GM12891 (cell line): ENCODE results near the gene DYNC1LI2.
"Not testable (repeated sequence)": the region's sequence is repeated elsewhere in the genome, so short reads cannot be mapped to it uniquely, and the experiment has no call there.

Experiments
- DNase-seq: peaks from one replicate; pipeline ENCODE4 v3.0.0; 2011; ENCODE audit warnings: low spot score; ENCODE audit not compliant: insufficient read length
- FAIRE-seq: peaks from 2 replicates; lab custom pipeline; 2011; peaks lifted over from hg19 to GRCh38; lab: Jason Lieb, UNC
- PAX5 ChIP-seq: IDR thresholded peaks from 2 replicates; pipeline ENCODE4 v1.6.1; 2011; ENCODE audit warnings: low read length, moderate library complexity, mild to moderate bottlenecking; ENCODE audit not compliant: insufficient read depth, severe bottlenecking
- POLR2A ChIP-seq: IDR thresholded peaks from 2 replicates; pipeline ENCODE4 v1.6.1; 2011; ENCODE audit warnings: low read depth, low read length, control low read depth
- POLR2AphosphoS5 ChIP-seq: IDR thresholded peaks from 2 replicates; pipeline ENCODE4 v1.6.1; 2011; ENCODE audit warnings: low read depth, low read length, control low read depth
- POU2F2 ChIP-seq: IDR thresholded peaks from 2 replicates; pipeline ENCODE4 v1.6.1; 2011; ENCODE audit warnings: low read depth, mild to moderate bottlenecking, control low read depth, low read length, moderate library complexity
- SPI1 ChIP-seq: IDR thresholded peaks from 2 replicates; pipeline ENCODE4 v1.6.1; 2011; ENCODE audit warnings: low read depth, low read length, control low read depth
- TAF1 ChIP-seq: IDR thresholded peaks from 2 replicates; pipeline ENCODE4 v1.6.1; 2011; ENCODE audit warnings: low read depth, low read length, control low read depth

Gene DYNC1LI2

DNA sequence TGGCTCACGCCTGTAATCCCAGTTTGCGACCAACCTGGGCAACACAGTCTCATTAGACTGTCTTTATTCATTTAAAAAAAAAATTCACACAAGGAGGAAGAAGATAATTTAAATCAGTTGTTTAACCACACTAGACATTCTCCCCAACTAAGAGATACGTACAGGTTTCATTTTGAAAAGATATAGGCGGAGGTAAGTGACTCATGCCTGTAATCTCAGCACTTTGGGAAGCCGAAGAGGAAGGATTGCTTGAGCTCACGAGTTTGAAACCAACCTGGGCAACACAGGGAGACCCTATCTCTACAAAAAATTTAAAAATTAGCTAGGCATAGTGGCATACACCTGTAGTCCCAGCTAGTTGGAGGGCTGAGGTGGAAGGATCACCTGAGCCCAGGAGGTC is 60.2 kb downstream of the DYNC1LI2 start:
- no peak for FAIRE-seq
- no peak for DNase-seq
- TF ChIP-seq SPI1 (no peak), POLR2A (no peak), POU2F2 (no peak)

DNA sequence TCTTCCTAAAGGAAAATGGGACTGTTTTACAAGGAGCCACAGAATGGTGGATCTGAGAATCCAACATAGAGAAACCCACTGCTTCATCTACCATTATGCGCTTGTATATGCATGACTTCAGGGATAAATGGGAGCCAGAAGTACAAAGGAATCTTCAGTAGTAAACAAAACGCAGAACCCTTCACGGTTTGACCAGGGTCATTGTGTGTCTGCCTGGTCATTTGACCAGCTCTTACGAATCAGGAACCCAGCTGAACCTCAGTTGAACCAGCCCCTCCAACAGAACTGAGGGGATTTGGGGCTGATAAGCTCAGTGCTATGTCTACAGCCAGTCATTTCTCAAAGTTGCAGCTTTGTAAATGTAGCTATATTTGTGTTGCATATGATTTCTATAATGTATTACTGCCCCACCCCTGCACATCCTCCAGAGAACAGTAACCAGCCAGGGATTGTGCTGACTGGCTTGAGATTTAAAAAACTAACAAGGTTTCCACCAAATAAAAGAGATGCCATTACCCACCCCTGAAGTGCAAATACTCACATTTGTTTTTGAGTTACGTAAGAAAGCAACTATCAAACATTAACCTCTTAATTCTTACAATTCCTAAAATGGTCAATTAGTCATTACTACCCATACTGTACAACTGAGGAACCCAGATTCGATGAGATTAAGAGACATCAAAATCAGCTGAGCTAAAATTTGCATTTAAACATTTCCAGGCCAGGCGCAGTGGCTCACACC is 61.1 kb downstream of the DYNC1LI2 start:
- TF ChIP-seq POLR2AphosphoS5 (no peak), POU2F2 (no peak), SPI1 (no peak), POLR2A (no peak), PAX5 (no peak), TAF1 (no peak)

DNA sequence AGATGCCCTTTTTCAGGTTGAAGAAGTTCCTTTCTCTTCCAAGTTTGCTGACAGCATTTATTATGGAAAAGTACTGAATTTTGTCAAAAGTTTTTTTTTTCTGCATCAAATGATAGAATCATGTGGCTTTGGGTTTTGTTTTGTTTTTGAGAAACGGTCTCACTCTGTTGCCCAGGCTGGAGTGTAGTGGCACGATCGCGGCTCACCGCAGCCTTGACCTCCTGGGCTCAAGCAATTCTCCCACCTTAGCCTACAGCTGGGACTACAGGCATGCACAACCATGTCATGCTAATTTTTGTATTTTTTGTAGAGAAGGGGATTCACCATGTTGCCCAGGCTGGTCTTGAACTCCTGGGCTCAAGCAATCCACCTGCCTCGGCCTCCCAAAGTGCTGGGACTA is 62.1 kb downstream of the DYNC1LI2 start:
- TF ChIP-seq PAX5 (no peak), POLR2AphosphoS5 (no peak), POU2F2 (no peak), SPI1 (no peak), TAF1 (no peak), POLR2A (no peak)
- FAIRE-seq (no peak), DNase-seq (no peak)

More for the DNA sequence above, 61.1 kb downstream of the DYNC1LI2 start:
- DNase-seq (no peak), FAIRE-seq (no peak)

DNA sequence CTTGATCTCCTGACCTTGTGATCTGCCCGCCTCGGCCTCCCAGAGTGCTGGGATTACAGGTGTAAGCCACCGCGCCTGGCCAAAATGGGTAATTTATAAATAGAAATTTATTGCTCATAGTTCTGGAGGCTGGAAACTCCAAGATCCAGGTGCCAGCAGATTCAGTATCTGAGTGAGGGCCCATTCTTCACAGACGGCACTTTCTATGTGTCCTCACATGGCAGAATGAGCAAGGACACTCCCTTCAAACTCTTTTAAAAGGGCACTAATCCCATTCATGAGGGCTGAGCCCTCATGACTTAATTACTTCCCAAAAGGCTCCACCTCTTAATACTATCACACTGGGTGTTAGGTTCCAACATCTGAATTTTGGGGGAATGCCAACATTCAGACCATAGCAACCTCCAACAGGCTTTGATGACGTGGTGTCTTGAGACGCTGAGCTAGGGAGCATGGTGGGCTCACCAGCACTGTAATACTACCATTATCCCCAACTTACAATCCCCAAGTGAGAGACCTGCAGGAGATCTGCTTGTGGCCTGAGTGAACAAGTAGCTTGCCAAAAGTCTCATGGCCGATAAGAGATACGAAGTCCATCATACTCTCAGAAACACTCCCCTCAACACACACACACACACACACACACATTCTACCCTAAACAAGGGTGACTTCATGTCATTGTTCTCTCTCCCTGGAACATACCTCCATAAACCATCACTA is 63.3 kb downstream of the DYNC1LI2 start:
- DNase-seq (no peak), FAIRE-seq (no peak)
- no peak for TF ChIP-seq POLR2AphosphoS5
- no peak for TF ChIP-seq POU2F2
- TF ChIP-seq POLR2A = no peak
- TF ChIP-seq SPI1 = no peak
- TF ChIP-seq TAF1 = no peak
- TF ChIP-seq PAX5 = no peak

DNA sequence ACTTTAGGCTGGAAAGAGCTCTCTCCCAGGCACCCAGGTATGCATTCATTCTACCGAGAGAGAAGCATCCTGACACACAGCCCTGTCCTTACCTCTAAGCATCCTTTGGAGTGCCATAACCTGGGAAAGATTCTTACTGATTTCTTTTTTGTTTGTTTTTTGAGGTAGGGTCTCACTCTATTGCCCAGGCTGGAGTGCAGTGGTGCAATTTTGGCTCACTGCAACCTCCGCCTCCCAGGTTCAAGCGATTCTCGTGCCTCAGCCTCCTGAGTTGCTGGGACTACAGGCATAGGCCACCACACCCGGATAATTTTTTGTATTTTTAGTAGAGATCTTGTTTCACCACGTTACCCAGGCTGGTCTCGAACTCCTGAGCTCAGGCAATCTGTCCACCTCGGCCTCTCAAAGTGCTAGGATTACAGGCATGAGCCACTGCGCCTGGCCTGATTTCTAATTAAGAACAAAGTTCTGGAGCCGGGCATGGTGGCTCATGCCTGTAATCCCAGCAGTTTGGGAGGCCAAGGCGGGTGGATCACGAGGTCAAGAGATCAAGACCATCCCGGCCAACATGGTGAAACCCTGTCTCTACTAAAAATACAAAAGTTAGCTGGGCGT is 65.8 kb downstream of the DYNC1LI2 start:
- not testable (repeated sequence) for FAIRE-seq

DNA sequence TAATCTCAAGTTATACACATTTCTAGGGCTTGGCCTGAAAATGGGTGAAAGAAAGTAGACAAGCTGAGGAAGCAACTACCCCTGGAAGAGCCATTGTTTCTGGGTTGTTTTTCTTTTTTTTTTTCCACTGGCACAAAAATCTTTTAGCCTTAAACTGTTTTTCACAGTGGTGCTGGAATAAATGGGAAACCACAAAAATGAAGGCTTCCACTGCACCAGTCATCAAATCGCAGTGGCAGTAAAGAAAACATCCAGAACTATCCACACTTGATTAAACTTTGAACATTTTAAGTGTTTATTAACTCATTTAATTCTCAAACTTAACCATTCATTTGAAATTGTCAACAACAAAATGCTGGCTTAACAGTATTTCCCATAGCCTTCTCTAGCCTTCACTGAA is 69.1 kb downstream of the DYNC1LI2 start:
- DNase-seq (no peak), FAIRE-seq (no peak)
- no peak for TF ChIP-seq SPI1
- TF ChIP-seq POLR2AphosphoS5 = no peak
- TF ChIP-seq POLR2A = no peak
- no peak for TF ChIP-seq TAF1
- TF ChIP-seq POU2F2 = no peak
- TF ChIP-seq PAX5 = no peak

More for the DNA sequence above, 65.8 kb downstream of the DYNC1LI2 start:
- not testable (repeated sequence) for DNase-seq

DNA sequence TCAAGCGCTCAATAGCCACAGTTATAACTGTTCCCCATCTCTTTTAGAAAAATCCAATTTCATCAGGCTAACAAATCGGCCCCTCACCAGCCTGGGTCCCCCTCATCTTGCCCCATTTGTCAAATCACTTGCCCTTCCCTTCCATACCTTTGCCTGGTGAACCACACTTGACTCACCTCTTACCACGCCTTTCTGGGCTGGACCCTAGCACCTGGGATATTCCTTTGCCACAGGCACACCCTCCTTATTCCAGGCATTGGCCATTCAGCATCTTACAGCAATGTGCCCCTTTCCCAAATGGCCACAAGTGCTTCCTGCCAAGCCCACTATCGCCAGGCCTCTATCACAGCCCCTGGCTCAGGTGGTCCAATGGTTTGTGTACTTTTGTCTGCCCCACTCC is 69.7 kb downstream of the DYNC1LI2 start:
- FAIRE-seq (no peak), DNase-seq (no peak)
- TF ChIP-seq SPI1 = no peak
- no peak for TF ChIP-seq POLR2A

DNA sequence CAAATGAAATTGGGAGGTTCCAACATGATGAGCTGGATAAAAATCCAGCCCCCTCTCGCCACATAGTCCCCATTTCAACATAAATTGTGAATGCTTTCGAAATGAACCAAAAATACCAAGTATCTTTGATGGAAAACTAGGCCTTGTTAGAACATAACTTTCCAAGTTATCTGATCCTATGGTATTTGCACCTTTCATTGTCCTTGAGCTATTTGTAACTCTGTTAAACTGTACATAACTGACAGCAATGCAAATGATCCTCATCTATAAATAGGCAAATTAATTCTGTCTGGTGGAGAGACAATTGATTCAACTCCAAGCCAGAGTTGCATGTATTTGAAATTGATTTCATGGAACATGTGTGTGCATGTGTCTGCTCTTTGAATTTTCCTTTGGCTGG is 73.1 kb downstream of the DYNC1LI2 start:
- TF ChIP-seq SPI1 (no peak), POLR2A (no peak), PAX5 (no peak), POU2F2 (no peak), POLR2AphosphoS5 (no peak), TAF1 (no peak)
- no peak for FAIRE-seq
- DNase-seq = no peak

DNA sequence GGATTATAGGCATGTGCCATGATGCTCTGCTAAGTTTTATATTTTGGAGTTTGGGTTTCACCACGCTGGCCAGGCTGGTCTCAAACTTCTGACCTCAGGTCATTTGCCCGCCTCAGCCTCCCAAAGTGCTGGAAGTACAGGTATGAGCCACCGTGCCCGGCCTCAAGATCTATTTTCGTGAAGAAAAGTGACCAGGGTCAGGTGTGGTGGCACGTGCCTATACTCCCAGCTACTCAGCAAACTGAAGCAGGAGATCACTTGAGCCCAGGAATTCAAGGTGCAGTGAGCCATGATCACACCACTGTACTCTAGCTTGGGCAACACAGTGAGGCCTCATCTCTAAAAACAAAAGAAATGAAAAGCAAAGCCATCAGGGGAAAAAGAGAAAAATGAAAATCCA is 73.6 kb downstream of the DYNC1LI2 start:
- TF ChIP-seq TAF1 = no peak
- TF ChIP-seq PAX5 = no peak
- no peak for TF ChIP-seq POLR2A
- no peak for TF ChIP-seq POLR2AphosphoS5
- TF ChIP-seq SPI1 = no peak
- FAIRE-seq (no peak), DNase-seq (no peak)

DNA sequence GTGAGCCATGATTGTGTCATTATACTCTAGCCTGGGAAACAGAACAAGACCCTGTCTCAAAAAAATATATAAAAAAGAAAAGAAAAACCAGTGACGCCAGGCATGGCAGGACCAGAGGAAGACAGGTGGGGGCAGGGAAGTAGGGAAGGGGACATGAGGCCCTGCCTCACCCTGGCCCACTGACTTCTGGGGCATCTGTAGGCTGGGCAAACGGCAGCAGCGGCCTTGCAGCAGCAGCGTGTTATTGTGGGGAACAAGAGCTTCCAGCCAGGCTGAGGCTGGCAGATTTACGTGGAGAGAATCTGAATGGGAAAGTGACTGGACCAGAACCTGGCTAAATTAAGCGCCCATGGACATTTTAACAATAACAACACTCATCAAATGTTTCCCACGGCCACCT is 74.2 kb downstream of the DYNC1LI2 start:
- FAIRE-seq = no peak
- TF ChIP-seq POU2F2 (no peak), POLR2A (no peak), PAX5 (no peak)

More for the DNA sequence above, 74.2 kb downstream of the DYNC1LI2 start:
- DNase-seq = no peak
